ENCODE results near the gene UBE4A. TPM values are rescaled to one million over a fixed set of nuclear protein-coding genes. Genes with fewer than 3 reads are reported as not detected.

The UBE4A gene
- total RNA-seq, 1 experiment from 2014 or later = 54.2 TPM

DNA sequence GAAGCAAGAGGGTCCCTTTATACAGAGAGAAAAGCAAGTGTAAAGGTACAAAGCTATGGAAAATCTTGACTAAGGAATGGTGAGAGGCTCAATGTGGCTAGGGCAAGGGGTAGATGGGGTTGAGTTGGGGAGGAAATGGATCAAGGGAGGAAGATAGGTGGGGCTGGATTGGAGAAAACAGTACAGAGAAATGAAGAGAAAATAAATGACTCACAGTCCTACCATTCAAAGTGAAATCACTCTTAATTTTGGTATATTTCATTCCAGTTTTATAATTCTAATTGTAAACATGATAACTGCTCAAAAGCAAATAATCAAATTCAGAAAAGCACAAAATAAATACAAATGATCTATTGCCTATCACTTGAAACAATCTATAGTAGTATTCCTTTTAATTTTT, 16.6 kb downstream of the UBE4A start:
- H3K27me3 ChIP-seq (replicated peaks; ENCODE audit: insufficient read depth, low read depth, low read length, poor library complexity) = no peaks in the 10 kb centered on the region
- ChIA-PET CTCF (interaction anchor here (0.6 kb wide), 1 partner anchor 24 kb away, joined by 6 read pairs; no protein-coding TSS in a partner anchor), POLR2A (ENCODE audit: low non-redundant PET) (interaction anchor here (0.6 to 0.7 kb wide), 2 partner anchors 36 to 379 kb away, joined by 3 to 5 read pairs; no protein-coding TSS in a partner anchor)
- H3K27ac ChIP-seq (ENCODE audit: low read depth, low read length, poor library complexity, severe bottlenecking) = no peak overlapping the region
- no TSS peak for BruUV-seq (replicated peaks)
- no peak for DNase-seq (ENCODE audit: low spot score)
- TF ChIP-seq, protein P1, sequence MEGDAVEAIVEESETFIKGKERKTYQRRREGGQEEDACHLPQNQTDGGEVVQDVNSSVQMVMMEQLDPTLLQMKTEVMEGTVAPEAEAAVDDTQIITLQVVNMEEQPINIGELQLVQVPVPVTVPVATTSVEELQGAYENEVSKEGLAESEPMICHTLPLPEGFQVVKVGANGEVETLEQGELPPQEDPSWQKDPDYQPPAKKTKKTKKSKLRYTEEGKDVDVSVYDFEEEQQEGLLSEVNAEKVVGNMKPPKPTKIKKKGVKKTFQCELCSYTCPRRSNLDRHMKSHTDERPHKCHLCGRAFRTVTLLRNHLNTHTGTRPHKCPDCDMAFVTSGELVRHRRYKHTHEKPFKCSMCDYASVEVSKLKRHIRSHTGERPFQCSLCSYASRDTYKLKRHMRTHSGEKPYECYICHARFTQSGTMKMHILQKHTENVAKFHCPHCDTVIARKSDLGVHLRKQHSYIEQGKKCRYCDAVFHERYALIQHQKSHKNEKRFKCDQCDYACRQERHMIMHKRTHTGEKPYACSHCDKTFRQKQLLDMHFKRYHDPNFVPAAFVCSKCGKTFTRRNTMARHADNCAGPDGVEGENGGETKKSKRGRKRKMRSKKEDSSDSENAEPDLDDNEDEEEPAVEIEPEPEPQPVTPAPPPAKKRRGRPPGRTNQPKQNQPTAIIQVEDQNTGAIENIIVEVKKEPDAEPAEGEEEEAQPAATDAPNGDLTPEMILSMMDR (conservative IDR thresholded peaks at IDR 0.05; ENCODE audit: low read depth, low read length) = no peak
- TF ChIP-seq EZH2 (IDR thresholded peaks at IDR 0.05; ENCODE audit: borderline replicate concordance, low read depth, low read length, poor library complexity, severe bottlenecking) = no peak
- no peak overlapping the region for H3K4me3 ChIP-seq (ENCODE audit: low read depth, low read length, poor library complexity, severe bottlenecking)
- no peaks in the 10 kb centered on the region for H3K9me3 ChIP-seq (ENCODE audit: low read depth, low read length, poor library complexity, severe bottlenecking)
- H3K4me1 ChIP-seq (ENCODE audit: insufficient read depth, low read length, poor library complexity, severe bottlenecking) = no peaks in the 10 kb centered on the region
- peaks cover 69% of the 10 kb centered on the region for H3K36me3 ChIP-seq (ENCODE audit: insufficient read depth, low read length, poor library complexity, severe bottlenecking)
- intact Hi-C loops (cut with micrococcal nuclease; ENCODE audit: unreplicated experiment) = loop anchor here (5.0 kb wide), 1 partner anchor 111 kb away; no protein-coding TSS in a partner anchor

DNA sequence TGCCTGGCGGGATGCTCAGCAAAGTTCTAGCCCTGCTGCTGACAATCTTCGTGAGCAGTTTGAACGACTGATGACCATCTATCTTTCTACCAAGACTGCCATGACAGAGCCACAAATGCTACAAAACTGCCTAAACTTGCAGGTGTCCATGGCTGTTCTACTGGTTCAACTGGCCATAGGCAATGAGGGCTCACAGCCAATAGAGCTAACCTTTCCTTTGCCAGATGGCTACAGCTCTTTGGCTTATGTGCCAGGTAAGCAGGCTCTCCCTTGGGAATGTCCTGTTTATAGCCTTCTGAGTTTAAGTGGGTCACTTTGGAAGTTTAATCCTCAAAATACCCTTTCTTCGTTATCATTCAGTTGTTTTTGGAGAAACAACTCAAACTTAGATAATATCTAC, 20.1 kb downstream of the UBE4A start:
- TF ChIP-seq, protein P1 (conservative IDR thresholded peaks at IDR 0.05; ENCODE audit: low read depth, low read length) = no peak
- no peak for TF ChIP-seq EZH2 (IDR thresholded peaks at IDR 0.05; ENCODE audit: borderline replicate concordance, low read depth, low read length, poor library complexity, severe bottlenecking)
- Histone ChIP-seq H3K4me1 (ENCODE audit: insufficient read depth, low read length, poor library complexity, severe bottlenecking) (no peaks in the 10 kb centered on the region), H3K27me3 (replicated peaks; ENCODE audit: insufficient read depth, low read depth, low read length, poor library complexity) (no peaks in the 10 kb centered on the region), H3K27ac (ENCODE audit: low read depth, low read length, poor library complexity, severe bottlenecking) (no peak overlapping the region), H3K4me3 (ENCODE audit: low read depth, low read length, poor library complexity, severe bottlenecking) (no peak overlapping the region), H3K36me3 (ENCODE audit: insufficient read depth, low read length, poor library complexity, severe bottlenecking) (peaks cover 71% of the 10 kb centered on the region), H3K9me3 (ENCODE audit: low read depth, low read length, poor library complexity, severe bottlenecking) (no peaks in the 10 kb centered on the region)
- BruUV-seq (replicated peaks) = no TSS peak
- DNase-seq (ENCODE audit: low spot score) = no peak
- CTCF ChIA-PET = no interaction called here
- POLR2A ChIA-PET (ENCODE audit: low non-redundant PET) = interaction anchor here (0.6 kb wide), 1 partner anchor 23 kb away, joined by 5 read pairs; no protein-coding TSS in a partner anchor
- intact Hi-C loops (cut with micrococcal nuclease; ENCODE audit: unreplicated experiment) = loop anchor here (5.0 kb wide), 1 partner anchor 108 kb away; no protein-coding TSS in a partner anchor

DNA sequence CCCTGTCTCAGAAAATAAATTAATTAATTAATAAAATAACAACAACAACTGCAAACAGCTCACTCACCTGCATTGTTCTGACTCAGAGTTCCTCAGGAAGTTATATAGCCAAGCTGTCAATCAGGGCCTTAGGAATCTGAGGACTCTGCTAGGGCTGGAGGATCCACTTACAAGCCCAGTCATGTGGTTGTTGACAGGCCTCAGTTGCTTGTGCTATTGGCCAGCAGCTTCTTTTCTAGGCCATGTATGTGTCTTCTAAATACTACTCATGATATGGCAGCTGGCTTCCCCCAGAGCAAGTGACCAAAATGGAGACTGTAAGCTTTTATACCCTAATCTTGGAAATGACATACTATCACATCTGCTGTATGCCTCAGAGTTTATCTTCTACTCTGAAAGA, 21.2 kb downstream of the UBE4A start:
- no peaks in the 10 kb centered on the region for H3K4me1 ChIP-seq (ENCODE audit: insufficient read depth, low read length, poor library complexity, severe bottlenecking)
- no peak overlapping the region for H3K4me3 ChIP-seq (ENCODE audit: low read depth, low read length, poor library complexity, severe bottlenecking)
- intact Hi-C loops (cut with micrococcal nuclease; ENCODE audit: unreplicated experiment) = no loop called here
- BruUV-seq (replicated peaks) = no TSS peak
- TF ChIP-seq, protein P1 (conservative IDR thresholded peaks at IDR 0.05; ENCODE audit: low read depth, low read length) = no peak
- TF ChIP-seq EZH2 (IDR thresholded peaks at IDR 0.05; ENCODE audit: borderline replicate concordance, low read depth, low read length, poor library complexity, severe bottlenecking) = no peak
- H3K36me3 ChIP-seq (ENCODE audit: insufficient read depth, low read length, poor library complexity, severe bottlenecking) = peaks cover 79% of the 10 kb centered on the region
- H3K9me3 ChIP-seq (ENCODE audit: low read depth, low read length, poor library complexity, severe bottlenecking) = no peaks in the 10 kb centered on the region
- no peaks in the 10 kb centered on the region for H3K27me3 ChIP-seq (replicated peaks; ENCODE audit: insufficient read depth, low read depth, low read length, poor library complexity)
- H3K27ac ChIP-seq (ENCODE audit: low read depth, low read length, poor library complexity, severe bottlenecking) = no peak overlapping the region
- no peak for DNase-seq (ENCODE audit: low spot score)
- CTCF ChIA-PET = no interaction called here
- POLR2A ChIA-PET (ENCODE audit: low non-redundant PET) = interaction anchor here (0.6 kb wide), 1 partner anchor 1224 kb away, joined by 4 read pairs; no protein-coding TSS in a partner anchor

All from A673 (cell line).